Hematopoietic multipotent progenitor cell treated with erythropoietin and hydrocortisone succinate and interleukin-3 and kit ligand, for 15 days (in vitro differentiated cells): ENCODE measurements around the gene SNUPN.
A peak's percentile ranks its signal among the peaks of the same experiment; 100 is the strongest.

ENCODE experiments used
- DNase-seq: peaks from one replicate; pipeline ENCODE4 v3.0.0-alpha.2; 2015; ENCODE audit warnings: low spot score

The SNUPN gene

DNA sequence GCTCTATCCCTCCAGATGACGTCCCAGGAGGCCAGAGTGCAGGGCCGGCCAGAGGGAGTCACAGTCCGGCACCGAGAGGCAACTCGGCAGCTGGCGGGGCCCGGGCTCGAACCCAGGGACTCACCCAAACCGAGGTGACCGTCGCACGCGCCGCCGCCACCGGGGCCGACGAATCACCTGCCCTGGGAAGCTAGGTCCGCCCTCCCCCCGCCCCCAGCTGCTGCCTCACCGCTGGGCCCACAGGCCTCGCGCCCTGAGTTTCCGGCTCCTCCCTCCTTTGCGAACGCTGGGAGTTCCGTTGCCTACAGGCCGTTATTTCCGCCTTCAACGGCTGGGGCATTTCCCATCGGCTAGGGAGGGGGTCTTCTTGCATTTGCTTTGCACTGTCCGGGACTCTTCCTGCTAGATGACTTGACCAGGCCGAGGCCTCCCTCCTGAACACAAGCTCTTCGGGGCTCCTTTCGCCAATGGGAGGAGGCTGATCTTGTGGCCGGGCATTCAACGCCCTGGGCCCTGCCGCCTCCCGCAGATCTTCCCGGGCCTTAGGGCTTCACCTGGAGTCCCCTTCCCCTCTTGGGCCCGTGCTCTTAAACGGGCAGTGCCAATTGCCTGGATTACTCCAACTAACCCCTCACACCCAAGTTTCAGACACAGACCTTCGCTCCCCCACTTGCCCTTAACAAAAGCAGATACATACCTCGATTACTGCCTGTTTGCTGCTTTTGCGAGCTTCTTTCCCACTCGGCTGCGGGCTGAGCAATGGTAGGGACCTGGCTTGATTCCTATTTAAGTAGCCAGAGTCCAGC, at the start of gene SNUPN:
TSS of gene SNUPN (minus strand) at position 184 of the 806 bp plus-strand sequence. CDS start 4,674 bp downstream, outside the sequence.
- peak; percentile 86 for DNase-seq

DNA sequence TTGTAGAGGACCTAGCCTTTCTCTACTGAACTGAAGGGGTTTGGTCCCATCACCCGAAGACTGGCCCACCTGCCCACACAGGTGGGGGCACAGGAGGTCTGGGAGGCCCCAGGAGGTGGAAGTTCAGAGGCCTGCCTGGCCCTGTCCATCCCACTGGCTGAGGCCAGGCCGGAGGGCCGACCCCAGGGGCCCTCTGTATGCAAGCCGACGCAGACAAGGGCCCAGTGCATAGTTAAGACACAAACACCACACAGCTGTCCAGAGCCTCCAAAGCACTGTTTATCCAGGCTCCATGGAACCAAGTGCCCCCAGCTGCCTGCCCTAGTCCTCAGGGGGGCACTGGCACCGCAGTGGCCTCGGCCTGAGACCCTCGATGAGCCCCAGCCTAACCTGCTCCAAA, 48.8 kb upstream of the SNUPN start:
- no peak for DNase-seq

DNA sequence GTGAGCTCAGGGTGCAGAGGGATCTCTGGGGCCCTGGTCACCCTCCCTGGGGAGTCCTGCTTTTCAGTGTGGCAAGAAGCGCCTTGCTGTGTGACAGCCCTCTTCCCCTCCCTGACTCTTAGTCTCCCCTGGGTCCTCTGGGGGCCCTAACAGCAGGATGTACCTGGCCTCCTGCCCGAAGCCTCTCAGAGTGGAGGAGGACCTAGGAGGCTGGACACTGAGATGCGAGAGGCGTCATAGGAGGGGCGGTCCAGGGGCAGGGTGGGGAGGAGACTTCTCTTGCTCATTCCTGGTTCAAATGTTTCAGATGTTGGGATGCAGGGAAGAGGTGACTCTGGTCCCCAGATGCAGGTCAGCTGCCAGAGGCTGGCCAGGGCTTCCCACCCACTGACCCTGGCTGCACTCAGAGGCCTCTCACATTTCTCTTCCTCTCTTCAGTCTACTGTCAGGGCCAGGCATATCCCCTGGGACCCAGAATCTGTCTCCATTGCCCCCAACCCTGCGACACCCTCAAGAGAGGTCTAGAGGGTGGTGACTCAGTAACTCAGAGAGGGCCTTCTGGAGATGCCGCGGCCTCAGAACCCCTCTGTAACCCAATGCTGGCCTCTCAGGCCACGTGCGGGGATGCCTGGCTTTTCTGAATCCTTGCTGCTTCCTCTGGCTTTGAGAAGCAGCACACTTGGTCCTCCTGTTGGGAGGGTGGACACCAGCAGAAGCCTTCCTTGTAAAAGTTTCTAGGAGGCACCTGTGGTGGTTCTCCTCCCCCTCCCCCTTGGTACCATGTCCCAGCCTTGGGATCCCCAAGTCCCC, 48.1 kb upstream of the SNUPN start:
- DNase-seq: no peak

DNA sequence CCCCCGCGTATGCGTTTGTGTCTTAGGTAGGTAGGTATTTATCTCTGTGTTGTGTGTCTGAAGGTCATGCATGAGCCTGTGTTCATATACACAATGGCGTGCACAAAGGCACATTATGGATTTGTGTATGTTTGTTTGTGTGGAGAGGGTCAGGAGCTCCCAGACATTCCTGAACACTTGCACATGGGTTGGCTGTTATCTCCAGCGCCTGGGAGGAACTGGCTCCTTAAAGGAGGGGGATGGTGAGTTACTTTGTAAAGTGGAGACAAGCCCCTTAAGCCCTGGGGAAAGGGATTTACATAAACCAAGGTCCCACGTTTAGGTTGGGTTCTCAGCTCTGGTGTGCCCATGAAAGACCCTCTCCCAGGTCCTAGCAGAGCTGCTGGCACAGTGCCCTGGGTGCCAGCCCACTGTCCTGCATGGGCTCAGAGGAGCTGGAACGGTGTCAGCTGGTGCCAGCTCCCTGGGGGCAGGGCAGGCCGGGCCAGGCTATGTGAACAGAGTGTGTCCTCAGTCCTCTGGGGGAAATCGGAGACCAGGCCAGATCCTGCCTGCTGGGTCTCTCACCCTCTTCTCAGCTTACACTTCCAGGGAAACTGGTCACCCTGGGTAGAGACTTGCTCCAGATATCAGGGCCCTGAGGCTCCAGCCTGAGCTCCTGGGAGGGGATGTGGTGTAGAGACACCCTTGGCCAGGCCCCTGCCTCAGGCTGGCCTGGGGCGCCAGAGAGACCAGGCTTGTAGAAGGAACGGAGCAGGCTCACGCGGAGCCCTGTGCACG, 47.3 kb upstream of the SNUPN start:
- no peak for DNase-seq

DNA sequence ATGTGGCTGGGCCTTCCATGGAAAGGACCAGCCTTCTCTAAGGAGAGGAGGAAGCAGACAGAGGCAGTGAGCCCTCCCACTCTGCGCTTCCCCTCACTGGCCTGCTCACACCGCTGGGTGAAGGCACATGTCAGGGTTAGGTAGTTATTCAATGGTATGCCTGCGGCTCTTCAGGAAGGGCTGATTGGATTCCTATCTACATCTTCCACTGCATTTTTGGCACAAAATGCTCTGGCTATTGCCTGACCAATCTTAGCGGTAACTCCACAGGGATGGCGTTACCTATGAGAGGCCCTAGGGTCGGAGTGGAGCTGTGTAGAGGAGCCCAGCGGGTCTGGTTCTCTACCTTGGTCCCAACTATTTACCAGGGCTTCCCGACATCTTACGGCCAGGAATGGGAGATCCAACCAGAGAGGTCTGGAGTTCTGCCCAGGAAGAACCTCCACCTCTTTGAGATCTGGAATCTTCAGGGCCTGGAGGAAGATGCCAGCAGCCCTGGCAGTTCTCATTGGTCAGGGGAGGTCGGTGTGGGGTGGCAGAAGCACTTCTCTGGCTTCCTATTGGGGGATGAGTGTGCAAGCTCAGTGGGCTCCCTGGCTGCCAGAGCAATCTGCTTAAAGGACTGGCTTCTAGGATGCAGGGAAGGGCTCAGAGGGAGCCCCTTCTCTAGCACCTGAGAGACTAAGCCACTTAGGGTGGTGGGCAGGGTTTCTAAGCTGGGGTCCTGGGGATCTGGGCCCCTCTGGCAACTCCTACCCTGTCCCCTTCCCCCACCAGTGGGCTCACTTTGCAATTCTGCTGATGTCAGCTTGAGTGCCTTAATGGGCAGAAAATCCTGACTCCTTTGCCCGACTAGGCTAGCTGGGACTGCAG, 46.4 kb upstream of the SNUPN start:
- DNase-seq: no peak

DNA sequence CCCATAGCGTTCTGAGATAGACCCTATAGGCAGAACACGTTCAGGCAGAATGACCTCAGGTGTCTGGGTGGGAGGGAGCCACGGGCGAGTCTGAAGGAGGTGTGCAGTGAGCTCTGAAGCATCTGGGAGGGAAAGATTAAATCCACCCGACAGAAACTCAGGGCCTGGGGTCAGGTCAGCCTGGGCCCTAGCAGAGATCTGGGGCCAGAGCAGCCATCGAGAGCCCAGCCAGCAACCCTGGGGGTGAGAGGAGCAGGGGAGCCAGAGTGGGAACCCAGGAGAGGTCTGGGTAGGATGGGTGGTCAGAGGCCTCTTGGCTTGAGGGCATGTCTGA, 44.3 kb upstream of the SNUPN start:
- no peak for DNase-seq

DNA sequence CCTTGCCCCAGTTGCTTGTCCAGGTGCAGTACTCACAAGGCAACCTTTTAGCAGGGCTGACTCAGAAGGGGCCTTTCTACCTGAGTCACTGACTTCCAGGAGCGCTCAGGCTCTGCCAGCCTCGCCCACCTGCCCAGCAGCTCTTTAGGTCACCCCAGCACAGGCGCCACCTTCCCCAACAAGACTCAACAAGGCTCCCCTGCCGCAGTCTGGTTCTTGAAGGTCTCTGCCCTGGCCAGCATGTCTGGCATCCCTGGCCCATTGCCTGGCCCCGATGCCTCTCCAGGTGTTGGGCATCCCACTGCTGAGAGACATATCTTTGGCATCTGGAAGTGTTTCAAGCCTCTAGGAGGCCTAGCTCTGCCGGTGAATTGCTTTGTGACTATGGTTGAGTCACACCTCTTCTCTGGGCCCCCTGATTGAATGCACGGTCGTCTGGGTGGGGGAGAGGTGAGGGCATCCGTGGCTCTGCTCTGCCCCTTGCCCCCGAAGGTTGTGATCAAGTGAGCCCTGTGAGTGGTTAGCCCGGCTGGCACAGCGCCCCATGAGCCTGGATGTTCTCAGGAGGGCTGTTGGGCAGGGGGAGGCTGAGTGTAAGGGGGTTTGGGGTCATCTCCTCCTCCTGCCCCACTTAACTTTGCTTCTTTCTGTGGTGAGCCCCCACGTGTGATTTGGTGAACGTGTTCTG, 43.8 kb upstream of the SNUPN start:
- DNase-seq: no peak

DNA sequence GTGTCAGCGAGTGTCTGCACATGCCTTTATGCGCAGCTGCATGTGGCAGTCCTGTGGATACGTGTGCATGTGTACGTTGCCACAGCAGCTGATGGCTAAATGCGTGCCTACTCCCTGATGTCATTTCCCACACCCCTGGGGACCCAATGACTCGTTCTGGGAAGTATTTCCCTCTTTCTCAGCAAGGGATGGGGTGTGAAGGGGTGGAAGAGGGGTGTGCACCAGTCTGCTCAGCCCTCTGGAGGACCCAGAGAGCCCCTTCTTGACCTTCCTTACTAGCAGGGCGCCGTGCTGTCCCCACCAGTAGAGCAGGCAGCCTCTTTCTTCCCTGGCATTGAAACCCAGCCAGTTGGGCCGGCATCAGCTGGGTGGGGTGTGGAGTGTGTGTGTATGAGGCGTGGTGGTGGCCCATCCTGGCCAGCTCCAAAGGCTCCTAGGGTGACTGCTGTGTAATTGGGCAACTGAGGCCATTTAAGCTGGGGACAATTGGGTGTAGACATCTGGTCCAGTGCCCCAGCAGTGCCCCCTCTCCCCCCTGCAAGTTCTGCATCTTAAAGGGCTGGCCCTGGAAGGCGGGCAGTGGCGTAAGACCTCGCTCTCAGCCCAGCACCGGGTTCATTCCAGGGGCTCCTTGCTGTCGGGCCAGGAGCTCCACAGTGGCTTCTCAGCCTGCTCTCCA, 41.4 kb upstream of the SNUPN start:
- DNase-seq: no peak

DNA sequence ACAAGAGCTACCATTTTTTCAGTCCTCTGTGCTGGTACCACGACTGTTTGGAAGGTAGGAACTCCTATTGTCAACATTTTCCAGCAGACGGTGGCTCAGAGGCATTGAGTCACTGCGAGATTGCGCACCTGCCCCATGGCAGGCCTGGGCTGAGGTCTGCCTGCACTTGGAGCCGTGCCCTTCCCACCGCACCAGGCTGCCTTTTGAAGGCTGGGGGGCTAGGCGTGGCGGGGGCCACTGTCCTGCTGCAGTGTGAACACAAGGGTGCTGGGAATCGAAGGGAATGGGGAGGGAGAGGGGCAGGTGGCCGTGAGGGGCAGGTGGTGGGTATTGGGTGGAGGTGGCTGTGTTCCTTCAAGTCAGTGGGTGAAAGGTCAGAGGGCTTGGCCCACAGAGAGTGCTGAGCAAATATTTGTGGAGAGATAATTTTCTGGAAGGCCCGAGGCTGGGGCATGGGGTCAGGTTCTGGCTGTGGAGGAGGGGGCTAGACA, 38.5 kb upstream of the SNUPN start:
- no peak for DNase-seq

DNA sequence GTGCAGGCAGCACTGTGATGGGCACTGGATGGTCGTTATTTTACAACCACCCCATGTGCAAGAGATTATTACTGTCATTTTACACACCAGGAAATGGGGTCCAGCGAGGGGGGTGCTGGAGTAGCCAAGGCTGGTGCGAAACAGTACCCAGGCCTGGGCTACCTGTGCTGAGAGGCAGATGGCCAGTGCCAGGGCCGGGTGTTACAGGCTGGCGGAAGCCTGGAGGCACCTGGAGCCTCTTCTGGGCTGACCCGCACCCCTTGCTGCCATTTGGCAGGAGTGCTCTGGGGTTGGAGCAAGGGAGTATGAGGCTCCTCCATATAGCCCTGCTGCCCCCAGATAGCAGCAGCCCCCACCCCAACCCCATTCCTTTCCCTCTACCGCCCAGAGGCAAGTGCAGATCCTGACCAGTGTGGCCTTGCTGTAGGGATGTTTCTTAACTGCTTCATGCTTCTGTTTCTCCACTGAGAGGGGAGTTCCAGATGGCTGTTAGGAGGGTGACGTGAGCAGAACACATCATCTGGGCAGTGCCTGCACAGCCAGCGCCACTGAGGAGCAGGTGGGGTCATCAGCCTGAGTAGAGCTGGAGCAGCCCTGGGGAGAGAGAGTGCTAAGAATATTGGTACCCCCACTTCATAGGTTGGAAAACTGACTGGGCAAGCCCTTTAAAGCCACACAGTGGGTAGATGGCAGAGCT, 37.4 kb upstream of the SNUPN start:
- DNase-seq: no peak

DNA sequence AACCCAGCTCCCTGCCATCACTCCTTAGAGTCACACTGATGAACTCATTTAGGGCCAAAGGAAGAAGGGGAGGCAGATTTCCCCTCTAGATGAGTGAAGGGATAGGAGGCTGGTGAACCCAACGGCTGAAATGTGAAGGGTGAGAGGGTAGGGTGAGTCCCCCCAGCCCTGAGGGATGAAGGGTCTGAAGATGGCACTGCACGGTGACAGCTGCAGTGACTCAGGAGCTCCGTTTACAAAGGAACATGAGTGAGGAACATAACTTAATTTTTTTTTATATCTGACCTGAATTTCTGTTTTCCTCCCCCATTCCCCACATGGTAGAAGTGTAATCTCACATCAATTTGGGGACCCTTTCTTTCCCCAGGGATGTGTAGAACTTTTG, 36.2 kb upstream of the SNUPN start:
- DNase-seq: no peak

DNA sequence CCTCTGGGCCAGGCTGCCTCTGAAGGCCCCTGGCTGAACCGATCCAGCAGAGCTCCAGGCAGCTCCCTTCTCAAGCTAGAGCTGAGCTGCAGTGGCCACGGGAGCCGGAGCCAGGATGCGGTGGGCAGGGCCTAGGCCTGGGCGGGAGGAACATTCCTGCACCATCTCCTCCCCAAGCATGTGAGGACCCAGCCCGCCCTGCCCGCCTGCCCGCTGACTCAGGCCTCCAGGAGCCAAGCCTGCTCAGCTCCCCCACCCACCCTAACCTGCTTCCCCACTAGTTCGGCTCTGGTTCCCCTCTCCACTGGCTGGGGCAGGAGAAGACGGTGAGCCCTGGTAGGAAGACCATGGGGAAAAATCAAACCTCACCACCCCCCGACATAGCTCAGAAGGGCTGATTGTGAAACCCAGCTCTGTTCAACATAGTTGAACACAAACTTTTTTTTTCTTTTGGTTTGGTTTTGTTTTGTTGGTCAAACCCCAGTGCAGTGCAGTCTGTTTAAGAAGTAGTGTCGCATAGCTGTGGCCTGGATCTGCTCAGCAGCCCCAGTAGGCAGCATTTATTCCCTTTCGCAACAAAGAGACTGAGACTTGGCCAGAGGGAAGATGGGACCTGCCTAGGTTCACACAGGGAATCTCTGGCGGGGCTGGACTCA, 35.7 kb upstream of the SNUPN start:
- DNase-seq: no peak

DNA sequence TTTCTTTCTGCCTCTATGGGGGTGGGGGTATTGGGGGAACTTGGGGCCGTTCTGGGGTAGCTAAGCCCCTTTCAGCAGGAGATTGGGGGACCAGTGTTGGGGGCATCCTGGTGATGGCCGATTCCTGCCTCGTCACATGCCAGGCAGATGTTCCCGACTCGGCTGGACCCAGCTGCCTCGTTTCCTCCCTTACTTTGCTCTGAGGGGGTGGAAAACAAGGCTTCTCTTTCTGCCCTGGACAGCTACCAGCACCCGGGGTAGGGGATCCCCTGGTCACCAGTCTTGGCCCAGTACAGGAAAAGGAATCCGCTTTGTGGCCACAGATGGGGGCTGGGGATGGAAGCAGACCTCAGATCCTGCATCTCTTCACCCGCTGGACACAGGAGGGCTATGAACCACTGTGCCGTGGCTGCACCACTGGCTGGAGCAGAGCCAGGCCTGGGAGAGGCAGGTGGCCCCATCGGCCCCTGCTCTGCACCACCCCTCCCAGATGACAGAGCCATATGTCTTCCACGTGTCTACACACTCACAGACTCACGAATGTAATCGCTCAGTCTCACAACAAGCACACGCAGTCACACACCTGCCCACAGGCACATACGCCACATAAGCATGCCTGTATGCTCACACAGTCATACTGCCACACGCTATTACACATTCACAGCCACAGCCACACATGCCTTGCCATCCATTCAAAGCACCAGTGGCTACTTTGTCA, 34.6 kb upstream of the SNUPN start:
- DNase-seq: no peak

DNA sequence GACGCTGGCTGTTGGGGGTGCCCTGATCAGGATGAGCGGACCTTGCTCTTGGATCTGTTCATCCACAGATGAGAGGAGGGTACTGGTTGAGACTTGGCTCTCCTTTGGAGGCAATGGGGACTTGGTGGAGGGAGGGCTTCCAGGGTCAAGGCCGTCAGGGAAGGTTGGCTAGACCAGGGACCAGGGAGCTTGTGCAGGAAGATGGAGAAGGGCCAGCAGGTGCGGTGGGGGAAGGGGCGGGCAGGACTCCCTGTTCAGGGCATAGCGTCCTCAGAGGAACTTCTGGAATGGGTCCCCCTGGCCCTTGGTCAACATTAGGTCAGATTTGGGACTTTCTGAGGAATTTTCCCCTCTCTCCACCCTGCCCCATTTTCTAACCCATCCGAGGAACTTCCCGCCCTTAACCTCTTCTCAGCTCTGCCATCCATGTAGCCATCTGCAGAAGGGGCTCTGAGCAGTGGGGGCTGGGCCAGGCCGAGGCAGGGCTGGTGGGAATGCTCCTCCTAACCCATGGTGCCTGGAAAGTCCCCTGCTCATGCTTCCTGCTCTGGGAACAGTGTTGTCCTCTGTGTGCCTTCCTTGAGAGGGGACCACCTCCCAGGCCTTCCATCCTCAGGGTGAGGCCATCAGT, 33.7 kb upstream of the SNUPN start:
- DNase-seq: no peak

DNA sequence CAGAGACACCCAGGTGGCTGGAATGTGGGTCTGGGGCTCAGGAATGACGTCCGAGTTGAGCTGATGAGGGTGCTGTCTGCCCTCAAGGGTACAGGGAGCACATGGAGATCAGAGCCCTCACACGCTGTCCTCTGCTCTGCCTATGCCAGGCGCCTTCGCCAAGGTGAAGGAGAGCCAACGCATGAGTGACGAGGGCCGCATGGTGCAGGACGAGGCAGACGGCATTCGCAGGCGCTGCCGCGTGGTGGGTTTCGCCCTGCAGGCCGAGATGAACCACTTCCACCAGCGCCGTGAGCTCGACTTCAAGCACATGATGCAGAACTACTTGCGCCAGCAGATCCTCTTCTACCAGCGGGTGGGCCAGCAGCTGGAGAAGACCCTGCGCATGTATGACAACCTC, 31.3 kb upstream of the SNUPN start:
- DNase-seq: no peak

DNA sequence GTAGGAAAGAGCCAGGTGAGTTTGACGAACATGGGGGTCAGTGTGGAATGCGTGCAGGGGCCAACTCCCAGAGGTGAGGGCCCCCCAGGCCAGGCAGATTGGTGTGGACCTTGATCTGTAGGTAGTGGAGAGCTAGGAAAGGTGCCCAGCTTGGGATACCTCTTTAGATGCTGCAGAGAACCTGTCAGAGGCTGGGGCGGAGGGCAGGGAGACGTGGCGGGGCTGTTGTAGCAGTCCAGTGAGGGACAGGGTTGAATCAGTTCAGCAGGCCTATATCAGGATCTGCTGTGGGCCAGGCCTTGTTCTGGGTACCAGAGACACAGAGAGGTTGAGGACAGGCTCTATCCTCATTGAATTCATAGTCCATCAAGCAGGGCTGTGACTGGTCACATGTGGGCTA, 30.8 kb upstream of the SNUPN start:
- DNase-seq: no peak

DNA sequence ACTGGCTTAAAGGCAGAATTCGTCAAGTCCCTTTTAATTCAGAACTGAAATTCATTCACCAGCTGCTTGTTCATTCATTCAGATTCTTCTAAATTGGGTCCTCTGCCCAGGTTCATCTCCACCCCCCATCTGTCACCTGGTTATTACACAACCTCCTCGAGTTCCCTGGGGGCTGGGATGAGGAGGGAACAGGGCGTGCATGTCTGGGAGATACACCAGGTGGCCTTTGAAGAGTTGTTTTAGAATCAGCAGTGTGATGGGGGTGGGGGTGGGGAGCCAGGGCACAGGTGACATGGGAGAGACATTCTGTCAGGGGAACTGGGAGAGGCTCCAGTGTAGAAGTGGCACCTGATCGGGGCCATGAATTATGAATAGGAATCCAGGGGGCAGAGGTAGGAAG, 30.4 kb upstream of the SNUPN start:
- DNase-seq: no peak
